ENCODE measurements around the gene CARMIL1.

Gene CARMIL1

DNA sequence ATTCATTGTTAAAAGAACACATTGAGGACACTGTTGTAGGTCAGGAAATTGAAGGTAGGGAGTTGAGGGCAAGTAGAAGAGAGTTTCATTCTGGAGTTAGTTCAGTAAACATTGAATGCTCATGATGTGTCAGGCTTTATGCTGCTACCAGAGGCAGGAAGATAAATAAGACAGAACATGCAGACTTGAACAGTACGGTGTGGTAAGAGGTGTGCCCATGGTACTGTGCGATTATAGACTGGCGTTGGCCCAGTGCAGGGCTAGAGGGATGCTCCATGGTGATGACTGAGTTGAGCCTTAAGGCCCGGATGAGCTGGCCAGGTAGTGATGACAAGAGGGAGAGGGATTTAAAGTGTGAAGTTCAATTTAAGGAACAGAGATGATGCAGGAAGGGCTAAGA lies 50.8 kb downstream of the CARMIL1 start:
- no peak overlapping the region for H3K4me3 ChIP-seq (replicated peaks; ENCODE audit: low read depth, low read length)
- no peak for DNase-seq (ENCODE audit: low read depth)
- TF ChIP-seq, protein P1, sequence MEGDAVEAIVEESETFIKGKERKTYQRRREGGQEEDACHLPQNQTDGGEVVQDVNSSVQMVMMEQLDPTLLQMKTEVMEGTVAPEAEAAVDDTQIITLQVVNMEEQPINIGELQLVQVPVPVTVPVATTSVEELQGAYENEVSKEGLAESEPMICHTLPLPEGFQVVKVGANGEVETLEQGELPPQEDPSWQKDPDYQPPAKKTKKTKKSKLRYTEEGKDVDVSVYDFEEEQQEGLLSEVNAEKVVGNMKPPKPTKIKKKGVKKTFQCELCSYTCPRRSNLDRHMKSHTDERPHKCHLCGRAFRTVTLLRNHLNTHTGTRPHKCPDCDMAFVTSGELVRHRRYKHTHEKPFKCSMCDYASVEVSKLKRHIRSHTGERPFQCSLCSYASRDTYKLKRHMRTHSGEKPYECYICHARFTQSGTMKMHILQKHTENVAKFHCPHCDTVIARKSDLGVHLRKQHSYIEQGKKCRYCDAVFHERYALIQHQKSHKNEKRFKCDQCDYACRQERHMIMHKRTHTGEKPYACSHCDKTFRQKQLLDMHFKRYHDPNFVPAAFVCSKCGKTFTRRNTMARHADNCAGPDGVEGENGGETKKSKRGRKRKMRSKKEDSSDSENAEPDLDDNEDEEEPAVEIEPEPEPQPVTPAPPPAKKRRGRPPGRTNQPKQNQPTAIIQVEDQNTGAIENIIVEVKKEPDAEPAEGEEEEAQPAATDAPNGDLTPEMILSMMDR (IDR thresholded peaks at IDR 0.05; ENCODE audit: low read length, missing control alignments): no peak

DNA sequence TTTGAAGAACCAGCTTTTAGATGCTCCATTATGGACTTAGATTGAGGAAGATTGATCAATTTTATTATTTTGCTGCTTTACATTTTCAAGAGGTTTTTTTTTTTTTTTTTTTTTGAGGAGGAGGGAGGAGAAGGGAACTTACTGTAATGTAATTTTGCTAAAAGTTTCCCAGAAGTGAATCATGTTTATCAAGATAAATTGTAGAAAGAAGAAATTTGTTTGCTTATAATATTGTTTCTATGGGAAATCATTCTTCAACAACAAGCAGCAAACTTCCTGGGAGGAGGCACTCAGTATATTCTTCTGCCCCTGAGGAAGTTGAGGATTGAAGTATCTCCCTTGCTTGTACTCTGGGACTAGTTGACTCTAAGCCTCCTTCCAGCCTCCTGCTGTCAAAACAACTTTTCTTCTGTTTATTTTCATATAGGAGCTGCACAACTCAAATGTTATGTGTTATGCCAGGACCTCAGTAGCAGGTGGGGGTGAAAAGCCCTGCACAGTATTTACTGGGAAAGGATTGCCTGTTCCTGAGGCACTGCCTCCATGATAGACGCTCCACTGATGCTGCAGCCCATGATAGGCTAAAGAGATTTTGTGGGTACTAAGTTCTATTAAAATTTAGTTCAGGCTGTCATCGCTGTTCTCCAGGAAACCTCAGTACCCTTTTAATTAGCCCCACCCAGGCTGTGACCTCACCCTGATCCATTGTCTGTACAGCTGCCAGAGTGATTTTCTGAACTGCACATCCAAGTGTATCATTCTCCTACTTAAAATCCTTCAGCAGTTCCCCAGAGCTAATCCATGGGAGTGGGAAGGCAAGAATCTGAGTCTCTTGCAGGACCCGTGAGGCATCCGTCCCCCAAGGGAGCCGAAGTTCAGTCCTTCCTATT lies 51.9 kb downstream of the CARMIL1 start:
- no peak overlapping the region for H3K4me3 ChIP-seq (replicated peaks; ENCODE audit: low read depth, low read length)
- TF ChIP-seq, protein P1 (IDR thresholded peaks at IDR 0.05; ENCODE audit: low read length, missing control alignments): no peak
- no peak for DNase-seq (ENCODE audit: low read depth)

DNA sequence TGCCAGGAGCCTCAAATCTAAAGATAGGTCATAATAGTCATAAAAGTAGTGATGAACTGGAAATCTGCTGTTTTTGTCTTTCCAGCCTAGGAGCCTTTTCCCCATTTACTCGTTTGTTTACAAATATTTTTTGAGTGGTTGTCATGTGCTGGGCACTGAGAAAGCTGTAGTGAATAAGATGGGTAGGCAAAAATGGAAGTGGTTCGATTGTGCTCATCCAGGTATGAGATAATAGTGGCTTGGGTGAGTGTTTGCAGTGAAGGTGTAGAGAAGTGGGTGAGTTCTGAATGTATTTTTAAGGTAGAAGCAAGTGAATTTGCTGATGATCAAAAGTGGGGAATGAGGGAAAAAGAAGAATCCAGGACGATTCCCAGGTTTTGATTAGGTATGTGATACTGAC lies 53.0 kb downstream of the CARMIL1 start:
- TF ChIP-seq, protein P1 (IDR thresholded peaks at IDR 0.05; ENCODE audit: low read length, missing control alignments): no peak
- no peak for DNase-seq (ENCODE audit: low read depth)
- no peak overlapping the region for H3K4me3 ChIP-seq (replicated peaks; ENCODE audit: low read depth, low read length)

DNA sequence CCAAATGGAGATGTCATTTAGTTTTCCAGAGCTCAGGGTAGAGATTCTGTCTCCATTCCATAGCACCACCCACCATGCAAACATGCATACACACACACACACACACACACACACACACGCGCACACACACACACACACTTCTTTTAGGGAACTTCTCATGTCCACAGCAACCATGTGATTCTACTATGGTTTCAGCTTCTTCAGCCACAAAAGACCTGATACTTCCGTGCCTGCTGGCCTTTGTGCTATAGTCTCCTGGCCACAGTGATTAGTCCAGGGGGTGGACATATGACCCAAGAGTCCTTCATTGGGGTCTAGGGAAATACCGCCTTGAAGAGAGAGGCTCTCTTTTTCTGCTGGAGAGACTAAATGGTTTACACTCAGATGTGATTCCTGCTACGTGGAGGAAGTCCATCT lies 53.5 kb downstream of the CARMIL1 start:
- TF ChIP-seq, protein P1 (IDR thresholded peaks at IDR 0.05; ENCODE audit: low read length, missing control alignments): no peak
- no peak overlapping the region for H3K4me3 ChIP-seq (replicated peaks; ENCODE audit: low read depth, low read length)
- no peak for DNase-seq (ENCODE audit: low read depth)

DNA sequence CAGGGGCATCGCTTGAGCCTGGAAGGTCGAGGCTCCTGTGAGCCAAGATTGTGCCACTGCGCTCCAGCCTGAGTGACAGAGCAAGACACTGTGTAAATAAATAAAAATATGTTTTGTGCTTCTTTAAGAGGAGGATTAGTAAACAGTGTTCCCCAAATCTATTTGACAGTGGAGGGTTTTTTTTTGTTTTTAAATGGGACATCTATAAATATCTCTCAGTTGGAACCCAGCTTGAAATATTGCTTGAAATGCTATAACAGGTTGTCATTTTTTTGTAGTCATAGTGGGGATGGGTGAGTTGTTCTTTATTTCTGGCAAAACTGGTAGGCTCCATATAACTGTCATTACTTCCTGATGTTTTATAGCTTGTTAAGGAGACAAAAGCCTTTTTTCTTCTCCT lies 54.3 kb downstream of the CARMIL1 start:
- TF ChIP-seq, protein P1 (IDR thresholded peaks at IDR 0.05; ENCODE audit: low read length, missing control alignments): no peak

DNA sequence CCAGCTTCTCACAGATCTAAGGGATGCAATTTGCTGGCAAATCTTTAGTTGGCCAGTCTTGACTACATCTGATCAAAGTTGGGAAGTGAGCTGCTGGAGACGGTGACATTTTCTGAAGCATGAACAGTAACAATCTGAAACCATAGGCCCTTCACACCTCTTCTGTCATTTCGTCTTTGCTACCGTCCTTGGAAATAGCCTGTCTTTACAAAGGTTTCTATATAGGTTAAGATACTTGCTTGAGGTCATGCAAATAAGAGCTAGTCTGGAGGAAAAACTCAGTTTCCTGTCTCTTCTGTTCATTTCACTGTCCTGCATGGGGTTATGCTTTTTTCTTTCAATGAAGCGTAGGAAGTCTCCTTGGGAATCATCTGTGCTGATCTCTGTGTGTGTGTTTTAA lies 55.6 kb downstream of the CARMIL1 start:
- DNase-seq (ENCODE audit: low read depth): no peak
- H3K4me3 ChIP-seq (replicated peaks; ENCODE audit: low read depth, low read length): no peak overlapping the region
- TF ChIP-seq, protein P1 (IDR thresholded peaks at IDR 0.05; ENCODE audit: low read length, missing control alignments): no peak

More for the DNA sequence above, 54.3 kb downstream of the CARMIL1 start:
- no peak for DNase-seq (ENCODE audit: low read depth)
- H3K4me3 ChIP-seq (replicated peaks; ENCODE audit: low read depth, low read length): no peak overlapping the region

DNA sequence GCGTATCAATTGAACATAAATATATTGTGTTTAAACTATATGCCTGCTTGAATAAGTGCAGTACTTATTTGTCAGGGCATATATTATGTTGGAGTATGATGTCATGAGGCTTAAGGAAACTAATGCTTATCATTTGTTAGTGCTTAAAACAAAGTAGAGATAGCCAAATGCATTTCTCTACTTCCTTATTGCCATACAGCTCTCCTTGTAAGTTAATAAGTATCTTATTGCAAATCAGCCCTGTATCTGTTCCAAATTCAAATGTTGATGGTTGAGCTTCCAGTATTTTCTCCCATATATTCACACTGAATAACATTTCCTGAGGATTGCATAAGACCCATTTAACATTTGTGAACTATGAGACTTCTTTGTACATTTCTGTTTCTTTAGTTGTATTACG lies 57.8 kb downstream of the CARMIL1 start:
- no peak overlapping the region for H3K4me3 ChIP-seq (replicated peaks; ENCODE audit: low read depth, low read length)
- peak; percentile 35 for DNase-seq (ENCODE audit: low read depth)
- TF ChIP-seq, protein P1 (IDR thresholded peaks at IDR 0.05; ENCODE audit: low read length, missing control alignments): no peak

All from fibroblast of pulmonary artery (primary cell).